Measurements from ENCODE around the gene UBA6. TPM values are rescaled to one million over a fixed set of nuclear protein-coding genes. Genes with fewer than 3 reads are reported as not detected.

UBA6 gene
- total RNA-seq: 60.7 and 74.7 TPM in 2 replicates

GRCh38 chr4:67700738-67701516, at the start of gene UBA6:
Gene UBA6, minus strand, starts transcription at chr4:67701155. Its CDS starts 36 bp downstream, at chr4:67701119.

Other genes starting within 250 kb of the UBA6 start
- 9.1 and 10.7 TPM in 2 replicates for gene CENPC, start 155.7 kb downstream of the UBA6 start, total RNA-seq
- gene STAP1, start 142.4 kb downstream of the UBA6 start, total RNA-seq: not detected in 2 replicates
- gene GNRHR, start 53.2 kb upstream of the UBA6 start, total RNA-seq: not detected in 2 replicates
- gene TMPRSS11D, start 182.8 kb upstream of the UBA6 start, total RNA-seq: not detected in 2 replicates